Sigmoid colon (tissue), 7 donors: ENCODE results near the gene CDH13. TPM values are rescaled to one million over a fixed set of nuclear protein-coding genes. Genes with fewer than 3 reads are reported as not detected.

Source experiments
- DNase-seq: peaks from one replicate; pipeline ENCODE4 v3.0.0-alpha.2; 2019
- H3K27ac ChIP-seq, 4 donors: fragments of 200-600 bp; sonication (generic); one replicate each; pipeline ENCODE4 v1.5.1; 2016 to 2019; ENCODE audit warnings: mild to moderate bottlenecking in 1 of 4
- H3K27me3 ChIP-seq, 3 donors: fragments of 200-600 bp; sonication (generic); one replicate each; pipeline ENCODE4 v1.5.1; 2019; ENCODE audit warnings: mild to moderate bottlenecking in 1 of 3
- H3K36me3 ChIP-seq, 4 donors: fragments of 200-600 bp; sonication (generic); one replicate each; pipeline ENCODE4 v1.5.1; 2016 to 2019
- H3K4me1 ChIP-seq, 4 donors: fragments of 200-600 bp; sonication (generic); one replicate each; pipeline ENCODE4 v1.5.1; 2017 to 2019
- H3K4me3 ChIP-seq, 4 donors: fragments of 200-600 bp; sonication (generic); one replicate each; pipeline ENCODE4 v1.5.1; 2017 to 2019; ENCODE audit warnings: mild to moderate bottlenecking in 2 of 4, moderate library complexity in 1 of 4
- H3K9me3 ChIP-seq, 4 donors: fragments of 200-600 bp in 3 of 4; sonication (generic) in 3 of 4; one replicate each; pipeline versions ENCODE4 v1.5.1 to v1.6.1; 2013 to 2019
- EP300 ChIP-seq, 4 donors: sonication (generic); formaldehyde crosslinking; IDR thresholded peaks; one replicate each; pipeline ENCODE4 v1.6.1; 2017; ENCODE audit warnings: antibody characterized with exemption in 4 of 4
- POLR2A ChIP-seq, 2 donors: fragments of 450-650 bp; IDR thresholded peaks; one replicate each; pipeline ENCODE4 v1.6.1; 2016; ENCODE audit warnings: antibody characterized with exemption in 2 of 2, mild to moderate bottlenecking in 2 of 2, moderate library complexity in 2 of 2
- POLR2AphosphoS5 ChIP-seq, 4 donors: sonication (generic); formaldehyde crosslinking; IDR thresholded peaks; one replicate each; pipeline ENCODE4 v1.6.1; 2017; ENCODE audit warnings: antibody characterized with exemption in 4 of 4
- WGBS, 2 donors: extraction: QIAGEN DNeasy Blood & Tissue Kit; methylation state at CpG; one replicate each; pipeline ENCODE4 v1.1.7; 2013; 5-methylcytosine and 5-hydroxymethylcytosine counted together
- intact Hi-C: fragments of 100-400 bp; cut with DNase I; formaldehyde crosslinking; loops from one replicate; pipeline ENCODE4 v1.15.1; 2023
- polyA plus RNA-seq, 3 donors: library from polyadenylated mRNA; stranded (reverse); fragments of 200-250 nt; gene quantifications; one replicate each; pipeline ENCODE4 v1.2.3, GENCODE V29; 2013
- total RNA-seq, 4 donors: library from RNA; depleted of rRNA; stranded (reverse); fragments of >200 nt; gene quantifications; one replicate each; pipeline ENCODE4 v1.1.0, GENCODE V29; 2016
- TF ChIP-seq, protein P1 (sequence below), 4 experiments: fragments of 450-650 bp in 3 of 4; fragments of 200-600 bp in 1 of 4; IDR thresholded peaks; one replicate each; pipeline ENCODE4 v1.5.1; 2016 to 2019; ENCODE audit warnings: antibody characterized with exemption in 4 of 4, mild to moderate bottlenecking in 3 of 4, moderate library complexity in 2 of 4
- donor health status: healthy with polysubstance abuse.
- donor health status: Bipolar disorder and iron deficiency.
- donor health status: healthy.

Gene CDH13
- total and polyA plus RNA-seq, 7 donors, result 0.60 to 17.6 (median 11.8) TPM

GRCh38 chr16:83533193-83533592 lies 906.4 kb downstream of the CDH13 start:
- Histone ChIP-seq H3K27ac (no peak overlapping the region), H3K27me3 (no peaks in the 10 kb centered on the region), H3K4me3 (no peak overlapping the region), H3K36me3 (no peaks in the 10 kb centered on the region), H3K9me3 (no peaks in the 10 kb centered on the region), H3K4me1 (no peaks in the 10 kb centered on the region)
- intact Hi-C loops, result no loop called here
- 65 to 83% methylated on average over 11 of the region's 11 CpGs for WGBS, 2 donors
- TF ChIP-seq EP300 (IDR thresholded peaks at IDR 0.05), result no peak
- TF ChIP-seq, protein P1, sequence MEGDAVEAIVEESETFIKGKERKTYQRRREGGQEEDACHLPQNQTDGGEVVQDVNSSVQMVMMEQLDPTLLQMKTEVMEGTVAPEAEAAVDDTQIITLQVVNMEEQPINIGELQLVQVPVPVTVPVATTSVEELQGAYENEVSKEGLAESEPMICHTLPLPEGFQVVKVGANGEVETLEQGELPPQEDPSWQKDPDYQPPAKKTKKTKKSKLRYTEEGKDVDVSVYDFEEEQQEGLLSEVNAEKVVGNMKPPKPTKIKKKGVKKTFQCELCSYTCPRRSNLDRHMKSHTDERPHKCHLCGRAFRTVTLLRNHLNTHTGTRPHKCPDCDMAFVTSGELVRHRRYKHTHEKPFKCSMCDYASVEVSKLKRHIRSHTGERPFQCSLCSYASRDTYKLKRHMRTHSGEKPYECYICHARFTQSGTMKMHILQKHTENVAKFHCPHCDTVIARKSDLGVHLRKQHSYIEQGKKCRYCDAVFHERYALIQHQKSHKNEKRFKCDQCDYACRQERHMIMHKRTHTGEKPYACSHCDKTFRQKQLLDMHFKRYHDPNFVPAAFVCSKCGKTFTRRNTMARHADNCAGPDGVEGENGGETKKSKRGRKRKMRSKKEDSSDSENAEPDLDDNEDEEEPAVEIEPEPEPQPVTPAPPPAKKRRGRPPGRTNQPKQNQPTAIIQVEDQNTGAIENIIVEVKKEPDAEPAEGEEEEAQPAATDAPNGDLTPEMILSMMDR (IDR thresholded peaks at IDR 0.05), result no peak
- no peak for TF ChIP-seq POLR2A (IDR thresholded peaks at IDR 0.05)
- no peak for TF ChIP-seq POLR2AphosphoS5 (IDR thresholded peaks at IDR 0.05)
- DNase-seq, result no peak

DNA sequence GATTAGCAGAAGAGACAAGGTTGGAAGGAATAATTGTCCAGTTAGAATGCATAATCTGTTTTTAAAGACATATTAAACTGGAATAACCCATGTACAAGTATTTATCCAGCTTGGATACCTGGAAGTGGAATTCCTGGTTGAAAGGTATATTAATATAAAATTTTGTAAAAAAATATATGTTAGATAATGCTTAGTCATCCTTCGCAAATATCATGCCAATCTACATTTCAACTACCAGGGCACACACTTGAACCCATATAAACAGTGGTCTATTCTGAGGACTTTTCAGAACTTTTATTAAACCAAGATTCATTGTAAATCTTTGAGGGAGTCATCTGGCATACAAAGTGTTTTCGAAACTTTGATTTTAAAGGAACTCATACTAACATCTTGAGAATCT lies 911.9 kb downstream of the CDH13 start:
- Histone ChIP-seq H3K4me3 (no peak overlapping the region), H3K4me1 (peaks cover 0 to 14% (median 9%) of the 10 kb centered on the region in 4 donors), H3K27me3 (no peaks in the 10 kb centered on the region), H3K9me3 (no peaks in the 10 kb centered on the region), H3K27ac (no peak overlapping the region), H3K36me3 (no peaks in the 10 kb centered on the region)
- WGBS, 2 donors, result 90 to 96% methylated on average over 2 of the region's 2 CpGs
- DNase-seq, result no peak
- TF ChIP-seq POLR2A (IDR thresholded peaks at IDR 0.05) (no peak), EP300 (IDR thresholded peaks at IDR 0.05) (no peak), POLR2AphosphoS5 (IDR thresholded peaks at IDR 0.05) (no peak)
- TF ChIP-seq, protein P1 (IDR thresholded peaks at IDR 0.05), result no peak
- intact Hi-C loops, result no loop called here

- WGBS, 2 donors, result 89 to 96% methylated on average over 12 of the region's 12 CpGs
- no peak overlapping the region for H3K27ac ChIP-seq
- H3K4me1 ChIP-seq, result peaks cover 0 to 14% (median 9%) of the 10 kb centered on the region in 4 donors
- H3K9me3 ChIP-seq, result no peaks in the 10 kb centered on the region
- no peak for DNase-seq
- H3K4me3 ChIP-seq, result no peak overlapping the region
- no peaks in the 10 kb centered on the region for H3K27me3 ChIP-seq
- no peaks in the 10 kb centered on the region for H3K36me3 ChIP-seq
- TF ChIP-seq POLR2A (IDR thresholded peaks at IDR 0.05) (no peak), POLR2AphosphoS5 (IDR thresholded peaks at IDR 0.05) (no peak), EP300 (IDR thresholded peaks at IDR 0.05) (no peak)
- TF ChIP-seq, protein P1 (IDR thresholded peaks at IDR 0.05), result no peak
- intact Hi-C loops, result no loop called here
Observed at GRCh38 chr16:83539736-83540490, 913.1 kb downstream of the CDH13 start.

GRCh38 chr16:83541231-83541630 lies 914.5 kb downstream of the CDH13 start:
- H3K4me1 ChIP-seq, result peaks cover 0 to 14% (median 9%) of the 10 kb centered on the region in 4 donors
- WGBS, 2 donors, result 47 to 71% methylated on average over 1 of the region's 1 CpG
- intact Hi-C loops, result no loop called here
- no peaks in the 10 kb centered on the region for H3K9me3 ChIP-seq
- TF ChIP-seq POLR2AphosphoS5 (IDR thresholded peaks at IDR 0.05) (no peak), EP300 (IDR thresholded peaks at IDR 0.05) (no peak), POLR2A (IDR thresholded peaks at IDR 0.05) (no peak)
- TF ChIP-seq, protein P1 (IDR thresholded peaks at IDR 0.05), result no peak
- no peak overlapping the region for H3K27ac ChIP-seq
- no peaks in the 10 kb centered on the region for H3K36me3 ChIP-seq
- H3K4me3 ChIP-seq, result no peak overlapping the region
- no peak for DNase-seq
- no peaks in the 10 kb centered on the region for H3K27me3 ChIP-seq
